ENCODE measurements around the gene UBE2H. TPM values are rescaled to one million over a fixed set of nuclear protein-coding genes. Genes with fewer than 3 reads are reported as not detected.

Gene UBE2H
- total RNA-seq, 1 experiment from 2014 or later = 33.7 TPM

DNA sequence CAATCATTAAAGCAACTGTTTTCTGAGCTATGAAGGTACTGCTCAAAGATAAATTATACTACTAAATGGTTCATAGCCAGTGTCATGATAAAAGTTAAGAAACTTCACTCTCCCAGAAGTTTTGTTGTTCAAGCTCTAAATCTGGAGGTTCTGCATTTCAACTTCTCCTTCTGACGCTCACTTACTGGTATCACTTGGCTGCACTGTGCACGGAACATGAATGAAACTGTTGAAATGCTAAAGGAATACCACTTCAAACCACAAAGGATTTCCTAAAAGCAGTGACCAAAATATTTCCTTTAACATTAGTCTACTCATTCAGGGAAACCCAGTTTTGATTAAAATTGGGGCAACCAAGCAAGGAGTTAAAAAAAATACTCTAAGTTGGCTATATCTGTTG lies 93.6 kb downstream of the UBE2H start:
- DNase-seq = no peak
- Histone ChIP-seq H3K4me3 (ENCODE audit: insufficient read depth, low read depth, low read length) (no peak overlapping the region), H3K27me3 (ENCODE audit: control insufficient read depth, insufficient read depth, low read length) (no peaks in the 10 kb centered on the region)

DNA sequence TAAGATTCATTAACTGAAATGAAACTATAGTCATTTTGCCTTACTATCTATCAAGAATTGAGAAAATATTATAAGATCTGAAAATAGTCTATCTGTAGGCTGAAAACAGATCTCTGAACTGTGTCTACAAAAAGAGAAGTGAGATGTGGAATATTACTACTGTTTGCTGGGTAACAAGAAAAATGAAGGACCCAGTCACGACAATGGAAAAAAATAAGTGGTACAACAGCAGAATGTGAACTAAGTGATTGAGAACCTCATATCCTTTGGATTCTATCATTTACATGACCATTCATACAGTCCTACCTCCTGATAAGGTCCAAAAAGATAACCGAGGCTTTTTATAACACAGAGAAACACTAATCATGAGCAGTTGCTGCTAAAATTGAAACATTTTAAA lies 94.3 kb downstream of the UBE2H start:
- no peak overlapping the region for H3K4me3 ChIP-seq (ENCODE audit: insufficient read depth, low read depth, low read length)
- H3K27me3 ChIP-seq (ENCODE audit: control insufficient read depth, insufficient read depth, low read length) = no peaks in the 10 kb centered on the region
- DNase-seq = no peak
- H3K36me3 ChIP-seq (replicated peaks; ENCODE audit: control insufficient read depth, insufficient read depth, low read length) = no peaks in the 10 kb centered on the region

More for the DNA sequence above, 93.6 kb downstream of the UBE2H start:
- no peaks in the 10 kb centered on the region for H3K36me3 ChIP-seq (replicated peaks; ENCODE audit: control insufficient read depth, insufficient read depth, low read length)

DNA sequence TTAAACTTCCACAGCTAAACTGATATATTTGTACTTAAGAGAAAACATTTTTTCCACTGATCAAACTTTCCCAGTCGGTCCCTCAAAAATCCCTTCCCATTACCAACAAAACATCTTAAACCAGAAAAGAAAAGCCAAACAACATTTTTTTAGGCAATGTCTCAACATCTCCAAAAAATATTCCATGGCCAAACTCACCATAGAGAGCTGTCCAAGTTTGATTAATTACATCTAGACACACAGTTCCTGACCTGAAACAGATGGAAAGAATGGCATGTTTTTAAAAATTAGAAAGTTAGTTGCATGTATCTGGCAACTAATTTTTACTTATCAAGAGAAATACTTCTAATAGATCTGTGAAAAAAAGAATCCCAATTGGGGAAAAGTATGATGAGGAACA lies 95.4 kb downstream of the UBE2H start:
- DNase-seq = no peak
- Histone ChIP-seq H3K4me3 (ENCODE audit: insufficient read depth, low read depth, low read length) (no peak overlapping the region), H3K36me3 (replicated peaks; ENCODE audit: control insufficient read depth, insufficient read depth, low read length) (no peaks in the 10 kb centered on the region), H3K27me3 (ENCODE audit: control insufficient read depth, insufficient read depth, low read length) (no peaks in the 10 kb centered on the region)

DNA sequence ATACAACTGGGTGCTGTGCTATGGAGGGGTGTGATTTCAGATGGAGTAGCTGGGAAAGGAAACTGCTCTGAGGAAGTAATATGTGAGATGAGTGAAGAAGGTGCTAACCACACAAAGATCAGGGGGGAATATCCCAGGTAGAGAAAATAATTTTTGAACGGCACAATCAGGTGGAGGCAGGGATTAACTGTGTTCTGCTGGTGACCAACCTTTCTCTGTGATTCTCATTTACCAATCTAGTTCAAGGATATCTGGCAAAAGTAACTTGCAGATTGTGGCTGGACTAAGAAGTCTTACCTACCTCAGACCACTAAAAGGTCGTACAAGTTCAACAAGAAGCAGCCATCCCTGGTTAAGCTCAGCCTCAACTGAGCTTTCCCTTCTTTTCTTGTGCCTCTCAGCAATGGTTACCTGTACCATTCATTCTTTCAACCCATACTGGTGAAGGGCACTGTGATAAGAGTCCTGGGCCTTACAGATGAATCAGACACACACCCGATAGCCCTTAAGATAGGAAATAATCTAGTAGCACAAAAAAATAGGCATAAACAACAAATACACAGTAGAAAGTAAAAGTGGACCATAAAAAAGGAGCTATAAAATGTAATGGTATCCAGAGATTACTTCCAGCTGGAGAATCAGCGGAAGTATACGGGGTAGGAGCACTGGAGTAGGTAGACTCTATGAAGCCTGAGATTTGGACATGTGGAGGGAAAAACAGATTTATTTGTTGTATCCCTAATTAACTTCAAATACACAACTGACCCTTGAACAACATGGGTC lies 96.6 kb downstream of the UBE2H start:
- Histone ChIP-seq H3K27me3 (ENCODE audit: control insufficient read depth, insufficient read depth, low read length) (no peaks in the 10 kb centered on the region), H3K36me3 (replicated peaks; ENCODE audit: control insufficient read depth, insufficient read depth, low read length) (no peaks in the 10 kb centered on the region), H3K4me3 (ENCODE audit: insufficient read depth, low read depth, low read length) (no peak overlapping the region)
- DNase-seq = no peak

DNA sequence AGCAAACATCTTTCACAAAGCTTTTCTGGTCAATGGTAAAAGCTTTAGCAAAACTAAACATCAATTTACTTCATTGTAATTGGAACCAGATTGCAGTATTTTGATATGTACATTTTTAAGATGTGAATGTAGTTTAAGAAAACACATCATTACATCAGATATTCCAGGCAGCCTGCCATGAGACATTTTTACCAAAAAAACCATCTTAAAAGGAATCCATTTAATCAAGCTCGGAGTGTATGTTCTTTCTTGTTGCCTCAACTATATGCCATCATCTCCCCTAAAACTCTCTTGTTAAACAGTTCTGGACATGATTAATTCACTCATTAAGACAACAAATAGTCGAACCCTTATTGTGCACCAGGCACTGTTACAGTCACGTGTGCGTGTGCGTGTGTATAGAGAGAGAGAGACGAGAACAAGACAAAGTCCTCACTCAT lies 97.5 kb downstream of the UBE2H start:
- DNase-seq = no peak
- Histone ChIP-seq H3K4me3 (ENCODE audit: insufficient read depth, low read depth, low read length) (no peak overlapping the region), H3K27me3 (ENCODE audit: control insufficient read depth, insufficient read depth, low read length) (no peaks in the 10 kb centered on the region), H3K36me3 (replicated peaks; ENCODE audit: control insufficient read depth, insufficient read depth, low read length) (no peaks in the 10 kb centered on the region)

GRCh38 chr7:129854401-129854800 lies 98.4 kb downstream of the UBE2H start:
- Histone ChIP-seq H3K4me3 (ENCODE audit: insufficient read depth, low read depth, low read length) (no peak overlapping the region), H3K36me3 (replicated peaks; ENCODE audit: control insufficient read depth, insufficient read depth, low read length) (no peaks in the 10 kb centered on the region), H3K27me3 (ENCODE audit: control insufficient read depth, insufficient read depth, low read length) (no peaks in the 10 kb centered on the region)
- no peak for DNase-seq

GRCh38 chr7:129853661-129854268 lies 99.0 kb downstream of the UBE2H start:
- no peak overlapping the region for H3K4me3 ChIP-seq (ENCODE audit: insufficient read depth, low read depth, low read length)
- H3K27me3 ChIP-seq (ENCODE audit: control insufficient read depth, insufficient read depth, low read length) = no peaks in the 10 kb centered on the region

DNA sequence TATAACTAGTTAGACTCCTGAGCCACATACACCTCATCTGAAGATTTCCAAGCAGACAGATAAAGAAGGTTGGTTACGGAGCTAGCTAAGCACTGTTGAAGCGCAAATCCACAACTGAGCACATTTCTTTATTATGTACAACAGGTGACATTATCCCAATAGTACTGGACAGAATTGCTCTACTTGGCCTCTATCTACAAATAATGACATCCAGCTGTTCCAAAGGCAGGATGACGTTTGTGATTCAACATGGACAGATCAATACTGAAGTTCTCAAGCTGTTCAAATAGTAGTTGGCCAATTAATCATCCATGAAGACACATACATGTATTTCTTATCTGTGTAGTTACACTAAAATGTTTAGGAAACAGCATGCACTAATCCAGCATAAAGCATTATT lies 101.0 kb downstream of the UBE2H start:
- no peaks in the 10 kb centered on the region for H3K27me3 ChIP-seq (ENCODE audit: control insufficient read depth, insufficient read depth, low read length)
- no peak overlapping the region for H3K4me3 ChIP-seq (ENCODE audit: insufficient read depth, low read depth, low read length)
- no peak for DNase-seq
- no peaks in the 10 kb centered on the region for H3K36me3 ChIP-seq (replicated peaks; ENCODE audit: control insufficient read depth, insufficient read depth, low read length)

More at GRCh38 chr7:129853661-129854268, 99.0 kb downstream of the UBE2H start:
- H3K36me3 ChIP-seq (replicated peaks; ENCODE audit: control insufficient read depth, insufficient read depth, low read length) = no peaks in the 10 kb centered on the region
- DNase-seq = no peak

DNA sequence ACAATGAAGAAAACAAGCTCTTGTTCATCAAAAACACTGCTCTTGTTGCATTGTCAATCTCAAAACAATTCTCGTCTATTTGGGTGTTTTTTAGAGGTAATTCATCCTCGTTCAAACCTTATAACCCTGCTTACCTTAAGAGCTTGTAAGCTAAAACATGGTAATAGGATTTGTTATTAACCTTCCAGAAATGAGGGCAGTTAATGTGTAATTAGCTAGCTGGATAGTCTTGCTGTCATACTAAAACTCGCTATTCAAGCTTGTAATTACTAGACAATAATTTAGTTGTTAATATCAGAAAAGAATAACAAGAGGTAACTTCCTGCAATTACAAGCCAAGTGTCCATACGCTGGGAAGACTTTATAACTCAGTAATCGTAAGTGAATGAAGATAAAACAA lies 101.6 kb downstream of the UBE2H start:
- H3K4me3 ChIP-seq (ENCODE audit: insufficient read depth, low read depth, low read length) = no peak overlapping the region
- no peaks in the 10 kb centered on the region for H3K36me3 ChIP-seq (replicated peaks; ENCODE audit: control insufficient read depth, insufficient read depth, low read length)
- DNase-seq = no peak
- H3K27me3 ChIP-seq (ENCODE audit: control insufficient read depth, insufficient read depth, low read length) = no peaks in the 10 kb centered on the region

DNA sequence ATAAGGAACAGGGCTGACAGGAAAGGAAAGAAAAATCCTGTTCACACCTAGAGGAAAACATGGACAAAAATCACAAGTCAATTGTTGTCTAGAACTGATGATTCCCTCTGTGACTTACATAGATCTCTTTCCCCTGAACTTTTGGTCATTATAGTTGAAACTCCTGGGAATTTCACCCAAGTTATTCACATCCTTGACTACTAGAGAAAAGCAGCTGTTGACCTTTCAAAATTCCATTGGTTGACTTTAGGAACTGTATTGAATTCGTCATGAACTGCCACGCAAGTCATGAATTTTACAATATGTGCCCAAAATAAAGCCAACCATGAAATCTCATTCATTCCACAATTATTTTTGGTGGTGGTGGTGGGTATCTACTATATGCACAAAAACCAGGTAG lies 104.3 kb downstream of the UBE2H start:
- no peaks in the 10 kb centered on the region for H3K27me3 ChIP-seq (ENCODE audit: control insufficient read depth, insufficient read depth, low read length)
- H3K36me3 ChIP-seq (replicated peaks; ENCODE audit: control insufficient read depth, insufficient read depth, low read length) = no peaks in the 10 kb centered on the region
- no peak overlapping the region for H3K4me3 ChIP-seq (ENCODE audit: insufficient read depth, low read depth, low read length)
- no peak for DNase-seq

DNA sequence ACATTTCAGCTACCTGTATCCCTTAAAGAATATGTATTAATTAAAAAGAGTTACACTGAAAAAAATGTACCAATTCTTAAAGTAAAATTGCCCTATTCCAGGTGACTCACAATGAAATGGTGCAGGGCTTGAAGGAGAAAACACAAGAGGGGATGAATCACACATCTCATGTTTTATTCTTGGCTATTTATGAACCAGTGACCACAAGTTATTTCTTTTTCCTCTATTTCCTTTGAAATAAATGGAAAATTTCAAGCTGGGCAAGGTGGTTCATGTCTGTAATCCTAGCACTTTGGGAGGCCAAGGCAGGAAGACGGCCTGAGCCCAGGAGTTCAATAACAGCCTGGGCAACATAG lies 106.8 kb downstream of the UBE2H start:
- Histone ChIP-seq H3K27me3 (ENCODE audit: control insufficient read depth, insufficient read depth, low read length) (no peaks in the 10 kb centered on the region), H3K4me3 (ENCODE audit: insufficient read depth, low read depth, low read length) (no peak overlapping the region), H3K36me3 (replicated peaks; ENCODE audit: control insufficient read depth, insufficient read depth, low read length) (no peaks in the 10 kb centered on the region)
- no peak for DNase-seq

DNA sequence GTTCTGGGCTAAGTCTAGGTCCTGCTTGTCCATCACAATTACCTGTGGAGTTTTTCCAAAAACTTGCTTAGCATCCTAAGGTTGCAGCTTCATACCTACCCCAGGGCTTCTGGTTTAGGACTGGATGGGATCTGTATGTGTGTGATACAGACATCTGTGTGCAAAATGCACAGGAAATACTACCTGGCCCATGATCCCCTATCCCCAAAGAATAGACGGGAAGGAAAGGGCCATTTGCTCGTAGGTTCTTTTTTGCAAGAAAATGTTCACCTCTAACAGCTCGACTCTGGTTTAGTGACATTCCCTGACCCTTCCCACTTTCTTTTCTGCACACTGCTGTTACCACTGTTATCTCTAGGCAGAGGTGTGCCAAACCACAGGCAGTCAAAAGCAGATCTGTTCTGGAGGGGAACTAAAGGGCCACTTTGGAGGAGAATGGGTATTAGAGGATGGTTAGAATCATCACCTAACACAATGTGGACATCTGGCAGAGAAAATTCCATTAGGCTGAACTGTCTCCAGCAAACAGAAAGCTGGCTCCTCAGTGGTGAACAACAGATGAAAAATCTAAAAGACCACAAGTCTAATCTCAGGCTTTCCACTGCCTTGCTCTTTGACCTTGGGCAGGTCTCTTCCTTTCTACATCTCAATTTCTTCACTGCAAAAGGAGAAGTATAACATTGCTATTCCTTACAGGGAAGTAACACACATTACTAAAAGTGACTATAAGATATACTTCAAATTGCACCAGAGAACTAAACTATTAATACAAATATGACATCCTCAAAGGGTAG lies 107.4 kb downstream of the UBE2H start:
- DNase-seq = no peak
- no peak overlapping the region for H3K4me3 ChIP-seq (ENCODE audit: insufficient read depth, low read depth, low read length)

GRCh38 chr7:129843978-129844840 lies 108.6 kb downstream of the UBE2H start:
- no peak for DNase-seq
- H3K4me3 ChIP-seq (ENCODE audit: insufficient read depth, low read depth, low read length) = no peak overlapping the region
- H3K36me3 ChIP-seq (replicated peaks; ENCODE audit: control insufficient read depth, insufficient read depth, low read length) = no peaks in the 10 kb centered on the region
- H3K27me3 ChIP-seq (ENCODE audit: control insufficient read depth, insufficient read depth, low read length) = no peaks in the 10 kb centered on the region

More for the DNA sequence above, 107.4 kb downstream of the UBE2H start:
- Histone ChIP-seq H3K27me3 (ENCODE audit: control insufficient read depth, insufficient read depth, low read length) (no peaks in the 10 kb centered on the region), H3K36me3 (replicated peaks; ENCODE audit: control insufficient read depth, insufficient read depth, low read length) (no peaks in the 10 kb centered on the region)

DNA sequence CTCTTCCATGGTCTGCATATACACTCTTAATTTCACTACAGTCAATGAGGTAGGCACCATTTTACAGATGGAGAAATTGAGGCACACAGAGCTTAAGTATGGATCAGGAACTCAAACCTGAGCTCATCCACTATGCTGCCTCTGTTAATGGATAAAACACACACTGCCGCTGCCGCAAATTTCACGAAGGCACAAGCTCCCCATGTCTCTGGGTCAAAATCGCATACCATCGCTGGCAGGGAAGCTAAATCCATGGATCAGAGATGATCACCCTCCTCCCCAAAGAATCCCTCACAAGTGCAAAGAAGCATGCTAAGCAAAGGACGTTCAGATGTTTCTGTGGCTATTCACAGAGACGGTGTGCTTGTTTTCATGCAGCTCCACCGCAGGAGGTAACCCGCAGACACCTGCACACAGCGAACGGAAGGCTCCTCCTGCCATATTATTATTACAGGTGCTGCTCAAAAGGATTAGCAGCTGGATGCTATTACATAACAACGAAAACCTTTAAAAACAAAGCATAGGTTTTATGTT lies 109.3 kb downstream of the UBE2H start:
- no peak overlapping the region for H3K4me3 ChIP-seq (ENCODE audit: insufficient read depth, low read depth, low read length)
- H3K36me3 ChIP-seq (replicated peaks; ENCODE audit: control insufficient read depth, insufficient read depth, low read length) = no peaks in the 10 kb centered on the region
- no peaks in the 10 kb centered on the region for H3K27me3 ChIP-seq (ENCODE audit: control insufficient read depth, insufficient read depth, low read length)
- DNase-seq = peak; percentile 40
